ENCODE data around the gene LHX8.

LHX8 gene

GRCh38 chr1:75208862-75209261 is 74.7 kb downstream of the LHX8 start:
- DNase-seq: no peak

Data from activated T-cell treated with anti-CD3 and anti-CD28 coated beads, Interleukin-2, amount 50 U/mL, for 1 hour (primary cell).